HepG2 (cell line): Measurements from ENCODE around the gene IL36B. TPM values are rescaled to one million over a fixed set of nuclear protein-coding genes. Genes with fewer than 3 reads are reported as not detected.

Source experiments
- ATAC-seq: fragments of 200-7000 bp; cut with Tn5 transposase; 3 replicates; pipeline ENCODE4 v1.9.1; 2020; ENCODE audit warnings: mild to moderate bottlenecking, moderate library complexity
- BruUV-seq: library from RNA; stranded (reverse); fragments of 400-500 nt; replicated peaks from 2 replicates; lab custom pipeline; 2021; lab: Mats Ljungman, UMichigan
- CTCF ChIA-PET: fragments of 300-600 bp; formaldehyde crosslinking; extraction: SDS; loops from one replicate; lab custom pipeline; 2021; ENCODE audit warnings: low total read pairs, inconsistent platforms, low intra/inter-chr PET ratio; lab: Yijun Ruan, JAX
- POLR2A ChIA-PET: fragments of 350-600 bp; sonication (Branson Sonifier 250); formaldehyde crosslinking; loops from one replicate; lab custom pipeline; 2020; ENCODE audit warnings: antibody characterized with exemption, inconsistent platforms; lab: Yijun Ruan, JAX
- DNase-seq: peaks from one replicate; pipeline ENCODE4 v3.0.0-alpha.2; 2015; ENCODE audit warnings: low spot score
- FAIRE-seq: peaks from 3 replicates; lab custom pipeline; 2011; peaks lifted over from hg19 to GRCh38; lab: Jason Lieb, UNC
- H2AFZ ChIP-seq: one replicate; pipeline ENCODE4 v1.6.1; 2011; ENCODE audit warnings: low read length, inconsistent platforms
- H3K27ac ChIP-seq: fragments of 300-600 bp; 3 replicates; pipeline ENCODE4 v1.8.0; 2011; ENCODE audit warnings: mixed run types, mild to moderate bottlenecking, mixed read lengths, low read length, inconsistent platforms; ENCODE audit not compliant: insufficient read depth; ENCODE audit errors: extremely low read length
- H3K27me3 ChIP-seq, 2 experiments: fragments of 200-600 bp in 1 of 2; 2 replicates in 1 of 2; 3 replicates in 1 of 2; pipeline versions ENCODE4 v1.6.0 to v1.8.0; 2011; ENCODE audit warnings: low read length in 2 of 2, mild to moderate bottlenecking in 2 of 2, moderate library complexity in 2 of 2, inconsistent platforms in 1 of 2; ENCODE audit not compliant: insufficient read depth in 2 of 2, control insufficient read depth in 1 of 2
- H3K36me3 ChIP-seq, 2 experiments: fragments of 200-600 bp in 1 of 2; replicated peaks in 1 of 2; 2 replicates in 1 of 2; 3 replicates in 1 of 2; pipeline versions ENCODE4 v1.5.1 to v1.8.0; 2011; ENCODE audit warnings: low read length in 2 of 2, inconsistent platforms in 1 of 2; ENCODE audit not compliant: insufficient read depth in 2 of 2, control insufficient read depth in 1 of 2
- H3K4me1 ChIP-seq: 2 replicates; pipeline ENCODE4 v1.5.1; 2012; ENCODE audit warnings: low read length, inconsistent platforms; ENCODE audit not compliant: insufficient read depth
- H3K4me2 ChIP-seq: 2 replicates; pipeline ENCODE4 v1.6.0; 2011; ENCODE audit warnings: low read depth, low read length, inconsistent platforms
- H3K4me3 ChIP-seq, 3 experiments: fragments of 200-600 bp in 1 of 3; sonication (generic), shearing (Covaris generic) in 1 of 3; replicated peaks in 1 of 3; 2 replicates each; pipeline ENCODE4 v1.5.1; 2011 to 2016; ENCODE audit warnings: low read length in 3 of 3, inconsistent platforms in 2 of 3, low read depth in 2 of 3, mild to moderate bottlenecking in 2 of 3, control low read depth in 1 of 3, mixed read lengths in 1 of 3; ENCODE audit not compliant: insufficient read depth in 1 of 3
- H3K79me2 ChIP-seq: one replicate; pipeline ENCODE4 v1.6.1; 2011; ENCODE audit warnings: low read length, inconsistent platforms; ENCODE audit not compliant: insufficient read depth
- H3K9ac ChIP-seq: 2 replicates; pipeline ENCODE4 v1.6.0; 2011; ENCODE audit warnings: mild to moderate bottlenecking, low read depth, low read length, inconsistent platforms; ENCODE audit not compliant: insufficient read depth
- H3K9me3 ChIP-seq: 2 replicates; pipeline ENCODE4 v1.5.1; 2012; ENCODE audit warnings: mild to moderate bottlenecking, low read length
- H4K20me1 ChIP-seq: 2 replicates; pipeline ENCODE4 v1.6.0; 2011; ENCODE audit warnings: inconsistent platforms, mild to moderate bottlenecking, low read length, moderate library complexity; ENCODE audit not compliant: insufficient read depth
- BCL3 ChIP-seq: sonication (generic); formaldehyde crosslinking; IDR thresholded peaks from 2 replicates; pipeline ENCODE4 v1.5.1; 2020; ENCODE audit warnings: mild to moderate bottlenecking, missing genetic modification reagents, moderate library complexity
- ESRRA ChIP-seq: sonication (generic); formaldehyde crosslinking; IDR thresholded peaks from 2 replicates; pipeline ENCODE4 v1.5.1; 2020; ENCODE audit warnings: mild to moderate bottlenecking, low read depth, missing genetic modification reagents
- HOXD1 ChIP-seq: sonication (generic); formaldehyde crosslinking; IDR thresholded peaks from 2 replicates; pipeline ENCODE4 v1.5.0; 2020; ENCODE audit warnings: missing genetic modification reagents
- MED13 ChIP-seq: sonication (generic); formaldehyde crosslinking; IDR thresholded peaks from 2 replicates; pipeline ENCODE4 v1.5.0; 2020; ENCODE audit warnings: missing genetic modification reagents
- NCOA2 ChIP-seq: sonication (generic); formaldehyde crosslinking; IDR thresholded peaks from 2 replicates; pipeline ENCODE4 v1.8.0; 2022; ENCODE audit warnings: inconsistent platforms
- PLRG1 ChIP-seq: fragments of 450-650 bp; conservative IDR thresholded peaks from 2 replicates; pipeline ENCODE4 v1.6.1; 2016
- PRDM4 ChIP-seq: sonication (generic); formaldehyde crosslinking; IDR thresholded peaks from 2 replicates; pipeline ENCODE4 v1.9.0; 2021; ENCODE audit warnings: missing genetic modification reagents, borderline replicate concordance
- TAF15 ChIP-seq: fragments of 200-400 bp; formaldehyde crosslinking; IDR thresholded peaks from one replicate; pipeline ENCODE4 v1.6.1; 2018; ENCODE audit warnings: mild to moderate bottlenecking, low read depth, low read length; ENCODE audit not compliant: poor library complexity, severe bottlenecking
- TBX2 ChIP-seq: sonication (generic); formaldehyde crosslinking; IDR thresholded peaks from 2 replicates; pipeline ENCODE4 v1.5.0; 2020; ENCODE audit warnings: missing genetic modification reagents, mild to moderate bottlenecking, borderline replicate concordance
- TERF1 ChIP-seq: sonication (generic); formaldehyde crosslinking; IDR thresholded peaks from 2 replicates; pipeline ENCODE4 v1.8.0; 2022; ENCODE audit warnings: mild to moderate bottlenecking, missing genetic modification reagents, moderate library complexity
- ZNF350 ChIP-seq: sonication (generic); formaldehyde crosslinking; IDR thresholded peaks from 2 replicates; pipeline ENCODE4 v1.4.0; 2020; ENCODE audit warnings: mild to moderate bottlenecking, low read depth, missing genetic modification reagents, borderline replicate concordance
- ZNF512B ChIP-seq: sonication (generic); formaldehyde crosslinking; IDR thresholded peaks from 2 replicates; pipeline ENCODE4 v1.5.1; 2020; ENCODE audit warnings: missing genetic modification reagents, mild to moderate bottlenecking, borderline replicate concordance
- ZNF660 ChIP-seq: sonication (generic); formaldehyde crosslinking; IDR thresholded peaks from 2 replicates; pipeline ENCODE4 v1.5.1; 2020; ENCODE audit warnings: mild to moderate bottlenecking, low read depth, missing genetic modification reagents, borderline replicate concordance
- ZNF776 ChIP-seq: sonication (generic); formaldehyde crosslinking; IDR thresholded peaks from 2 replicates; pipeline ENCODE4 v1.4.0; 2020; ENCODE audit warnings: mild to moderate bottlenecking, missing genetic modification reagents
- WGBS: methylation state at CpG from one replicate; pipeline ENCODE4 v1.1.6; 2017; ENCODE audit warnings: low lambda C conversion rate; 5-methylcytosine and 5-hydroxymethylcytosine counted together
- in situ Hi-C: cut with HindIII; loops from 2 replicates; pipeline ENCODE4 v1.10.0; 2017; ENCODE audit warnings: low pct_unique_long_range_greater_than_20kb; ENCODE audit not compliant: extremely low pct_ligation_motif_present
- intact Hi-C: fragments of 100-400 bp; cut with micrococcal nuclease; formaldehyde crosslinking; loops from one replicate; pipeline ENCODE4 v1.10.0; 2022; ENCODE audit not compliant: unreplicated experiment
- polyA plus RNA-seq, 8 experiments: library from polyadenylated mRNA; depleted of rRNA in 3 of 8; stranded (reverse) in 7 of 8; unstranded in 1 of 8; fragments of >200 nt; fragmentation: Illumina TruSeq in 4 of 8; extraction: Trizol in 4 of 8; gene quantifications; 2 replicates each; pipeline versions ENCODE4 v1.2.1 to v1.2.3, GENCODE V29; 2011 to 2016; ENCODE audit warnings: low read depth in 4 of 8, missing spikeins in 1 of 8, mixed read lengths in 1 of 8; ENCODE audit not compliant: insufficient read depth in 1 of 8
- total RNA-seq, 5 experiments: library from RNA; depleted of rRNA; stranded (reverse); fragments of >200 nt; fragmentation: Illumina TruSeq; extraction: Trizol; gene quantifications; 2 replicates each; pipeline ENCODE4 v1.2.3, GENCODE V29; 2016; ENCODE audit warnings: low read depth in 1 of 5

IL36B gene
- total and polyA plus RNA-seq, 2 of the 13 experiments (the other 11 are each of a cell fraction or from before 2014, with no cell fraction given) = not detected

- TF ChIP-seq NCOA2 (no peak), TERF1 (no peak), HOXD1 (no peak), ZNF350 (CRISPR knock-in tag) (no peak), ZNF776 (no peak), TAF15 (no peak)
These were observed 42.6 kb downstream of the IL36B start (continued) for GRCh38 chr2:113010088-113010487.

- Histone ChIP-seq H3K9ac (no peak overlapping the region), H3K4me1 (no peaks in the 10 kb centered on the region), H3K27ac (no peak overlapping the region), H3K9me3 (no peaks in the 10 kb centered on the region), H4K20me1 (no peaks in the 10 kb centered on the region), H2AFZ (no peak overlapping the region), H3K79me2 (no peaks in the 10 kb centered on the region), H3K4me2 (no peak overlapping the region), H3K36me3 (no peaks in the 10 kb centered on the region), H3K27me3 (peaks cover 1 to 9% of the 10 kb centered on the region in 2 experiments; a peak in 4 of 5 replicates), H3K4me3 (no peak overlapping the region)
- intact Hi-C loops (no loop called here), in situ Hi-C loops (no loop called here)
- DNase-seq (no peak), FAIRE-seq (no peak), ATAC-seq (no peak)
- ChIA-PET POLR2A (no interaction called here), CTCF (no interaction called here)
- 5% methylated on average over 1 of the region's 1 CpG for WGBS
- no TSS peak for BruUV-seq
- TF ChIP-seq ZNF512B = no peak
- no peak for TF ChIP-seq ESRRA
- no peak for TF ChIP-seq TBX2 (CRISPR knock-in tag)
- TF ChIP-seq PLRG1 = no peak
- TF ChIP-seq ZNF660 (CRISPR knock-in tag) = no peak
- TF ChIP-seq PRDM4 (CRISPR knock-in tag) = no peak
- TF ChIP-seq MED13 = no peak
- no peak for TF ChIP-seq BCL3 (CRISPR knock-in tag)
These were observed 43.0 kb downstream of the IL36B start for GRCh38 chr2:113009622-113010021.
